ENCODE results near the gene KCNJ8.

Gene KCNJ8

DNA sequence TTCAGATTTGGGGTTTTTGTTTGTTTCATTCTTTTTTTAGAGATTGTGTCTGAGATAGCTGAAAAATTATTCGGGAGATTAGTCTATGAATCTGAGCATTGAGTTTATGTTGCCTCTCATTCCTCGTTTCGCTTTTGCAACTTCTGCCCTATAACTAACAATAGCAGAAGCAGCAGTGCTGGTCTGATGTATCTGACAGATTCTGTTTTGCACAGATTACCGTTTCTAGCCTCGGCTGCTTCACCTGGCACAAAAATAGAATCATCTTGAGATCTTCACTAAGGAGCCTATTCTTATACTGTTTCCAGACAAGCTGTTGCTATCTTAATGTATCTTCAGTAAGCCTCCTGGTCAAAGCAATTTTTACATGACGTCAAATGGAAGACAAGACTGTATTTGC, 29.2 kb downstream of the KCNJ8 start:
- TF ChIP-seq, protein P1, sequence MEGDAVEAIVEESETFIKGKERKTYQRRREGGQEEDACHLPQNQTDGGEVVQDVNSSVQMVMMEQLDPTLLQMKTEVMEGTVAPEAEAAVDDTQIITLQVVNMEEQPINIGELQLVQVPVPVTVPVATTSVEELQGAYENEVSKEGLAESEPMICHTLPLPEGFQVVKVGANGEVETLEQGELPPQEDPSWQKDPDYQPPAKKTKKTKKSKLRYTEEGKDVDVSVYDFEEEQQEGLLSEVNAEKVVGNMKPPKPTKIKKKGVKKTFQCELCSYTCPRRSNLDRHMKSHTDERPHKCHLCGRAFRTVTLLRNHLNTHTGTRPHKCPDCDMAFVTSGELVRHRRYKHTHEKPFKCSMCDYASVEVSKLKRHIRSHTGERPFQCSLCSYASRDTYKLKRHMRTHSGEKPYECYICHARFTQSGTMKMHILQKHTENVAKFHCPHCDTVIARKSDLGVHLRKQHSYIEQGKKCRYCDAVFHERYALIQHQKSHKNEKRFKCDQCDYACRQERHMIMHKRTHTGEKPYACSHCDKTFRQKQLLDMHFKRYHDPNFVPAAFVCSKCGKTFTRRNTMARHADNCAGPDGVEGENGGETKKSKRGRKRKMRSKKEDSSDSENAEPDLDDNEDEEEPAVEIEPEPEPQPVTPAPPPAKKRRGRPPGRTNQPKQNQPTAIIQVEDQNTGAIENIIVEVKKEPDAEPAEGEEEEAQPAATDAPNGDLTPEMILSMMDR (IDR thresholded peaks at IDR 0.05; ENCODE audit: insufficient read depth, low read length, missing control alignments): no peak
- H3K4me3 ChIP-seq (ENCODE audit: low read depth, low read length): no peak overlapping the region
- ChIA-PET CTCF (no interaction called here), POLR2A (no interaction called here)
- no peak for DNase-seq (ENCODE audit: low read depth, low spot score)

DNA sequence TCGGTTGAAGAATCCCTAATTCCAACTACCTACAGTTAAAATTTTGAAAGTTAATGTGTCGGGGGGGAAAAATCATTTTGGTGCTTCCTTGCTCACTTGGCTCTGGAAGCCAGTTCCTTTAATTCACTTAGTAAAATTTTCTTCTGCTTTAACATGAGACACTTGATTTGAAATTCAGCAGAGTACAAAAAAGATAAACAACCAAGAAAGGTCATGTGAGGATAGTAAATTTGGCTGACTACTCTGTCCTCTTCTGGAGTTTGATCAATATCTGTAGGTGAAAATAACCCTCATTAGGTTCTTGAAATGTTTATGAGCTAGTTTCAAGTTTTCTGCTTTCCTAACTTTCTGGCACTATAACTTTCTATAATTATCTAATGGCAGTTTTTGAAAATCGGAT, 43.4 kb downstream of the KCNJ8 start:
- no peak for DNase-seq (ENCODE audit: low read depth, low spot score)
- ChIA-PET POLR2A (no interaction called here), CTCF (no interaction called here)
- H3K4me3 ChIP-seq (ENCODE audit: low read depth, low read length): no peak overlapping the region
- TF ChIP-seq, protein P1 (IDR thresholded peaks at IDR 0.05; ENCODE audit: insufficient read depth, low read length, missing control alignments): no peak

DNA sequence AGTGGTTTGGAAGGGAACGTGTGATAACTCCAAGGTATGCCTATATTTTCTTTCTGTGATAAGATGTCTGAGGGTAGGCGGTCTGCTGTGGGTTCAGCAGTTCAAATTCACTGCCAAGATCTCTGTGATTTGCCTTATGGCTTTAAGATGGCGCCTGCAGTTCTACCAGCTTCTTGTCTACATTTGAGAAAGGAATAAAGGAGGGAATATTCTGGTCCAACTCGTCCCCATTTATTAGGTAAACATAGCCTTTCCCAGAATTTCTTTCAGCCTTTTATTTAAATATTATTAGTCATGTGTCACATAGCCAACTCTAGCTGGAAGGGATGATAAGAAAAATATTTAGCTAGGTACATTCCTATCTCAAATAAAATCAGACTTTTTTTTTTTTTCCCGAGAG, 48.8 kb downstream of the KCNJ8 start:
- no peak overlapping the region for H3K4me3 ChIP-seq (ENCODE audit: low read depth, low read length)
- TF ChIP-seq, protein P1 (IDR thresholded peaks at IDR 0.05; ENCODE audit: insufficient read depth, low read length, missing control alignments): no peak
- CTCF ChIA-PET: no interaction called here
- DNase-seq (ENCODE audit: low read depth, low spot score): no peak
- POLR2A ChIA-PET: no interaction called here

DNA sequence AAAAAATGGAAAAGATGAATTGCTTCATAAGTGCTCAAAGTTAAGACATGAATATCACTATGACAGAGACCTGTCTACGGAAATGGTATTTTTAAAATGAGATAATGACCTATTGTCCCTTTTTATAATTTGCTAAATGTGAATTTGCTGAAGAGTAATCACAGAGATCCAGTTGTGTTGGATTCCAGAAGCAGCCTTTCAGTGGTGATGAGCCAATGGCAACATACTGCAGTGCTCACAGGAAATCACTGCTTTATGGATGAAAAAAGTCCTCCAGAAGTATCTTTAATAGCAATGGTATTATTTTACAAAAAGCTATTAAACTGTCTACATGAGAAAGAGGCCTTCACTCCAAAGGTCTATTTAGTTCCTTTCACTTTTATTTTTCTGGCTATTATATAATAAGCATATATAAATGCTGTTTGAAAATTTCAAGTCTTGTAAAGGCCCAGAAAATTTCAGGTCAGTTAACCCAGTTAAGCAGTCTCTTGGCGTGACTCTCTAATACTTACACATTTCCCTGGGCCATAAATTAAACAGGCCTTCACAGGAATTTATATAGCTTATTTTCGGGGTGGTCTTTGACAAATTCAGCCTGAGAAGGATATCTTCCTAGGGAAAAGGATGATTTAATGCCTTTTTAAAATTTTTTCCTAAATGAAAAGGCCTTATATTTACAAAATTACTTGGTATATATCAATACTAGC, 55.4 kb downstream of the KCNJ8 start:
- TF ChIP-seq, protein P1 (IDR thresholded peaks at IDR 0.05; ENCODE audit: insufficient read depth, low read length, missing control alignments): no peak
- POLR2A ChIA-PET: no interaction called here
- DNase-seq (ENCODE audit: low read depth, low spot score): no peak
- CTCF ChIA-PET: no interaction called here
- H3K4me3 ChIP-seq (ENCODE audit: low read depth, low read length): no peak overlapping the region

DNA sequence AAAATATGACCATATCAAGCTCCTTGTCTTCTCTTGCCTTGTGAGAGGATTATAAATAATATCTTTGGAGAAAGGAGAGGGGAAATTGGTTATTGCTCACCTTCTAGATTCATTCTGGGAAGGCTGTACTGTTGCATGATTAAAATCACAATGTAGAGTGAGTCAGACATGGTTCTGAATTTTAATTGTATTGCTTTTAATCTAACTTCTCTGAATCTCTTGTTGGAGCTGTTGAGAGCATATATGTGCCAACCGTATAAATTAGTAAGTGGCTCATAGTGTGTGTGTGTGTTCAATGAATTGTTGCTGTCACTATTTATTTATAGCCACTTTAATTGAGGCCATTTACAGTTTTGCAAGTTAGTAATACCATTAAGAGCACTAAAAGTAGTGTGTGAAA, 56.1 kb downstream of the KCNJ8 start:
- no peak overlapping the region for H3K4me3 ChIP-seq (ENCODE audit: low read depth, low read length)
- CTCF ChIA-PET: no interaction called here

DNA sequence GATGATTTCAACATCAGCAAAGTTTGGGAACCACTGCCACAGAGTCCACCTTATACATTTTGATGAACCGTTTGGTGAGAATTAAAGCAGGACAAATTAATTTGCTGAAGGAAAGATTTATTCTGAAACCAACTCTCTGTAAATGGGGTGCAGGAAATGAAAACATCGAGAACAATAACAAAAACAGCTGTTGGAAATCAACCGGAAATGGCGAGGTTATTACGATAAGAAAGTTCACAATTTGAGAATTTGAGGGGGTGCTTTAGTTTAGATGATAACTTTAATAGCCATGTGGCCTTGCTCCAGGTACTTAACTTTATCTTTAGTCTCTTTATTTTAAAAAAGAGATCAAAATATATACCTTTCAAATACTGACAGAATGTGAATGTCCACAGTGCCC, 56.7 kb downstream of the KCNJ8 start:
- ChIA-PET CTCF (no interaction called here), POLR2A (no interaction called here)
- no peak for DNase-seq (ENCODE audit: low read depth, low spot score)
- no peak overlapping the region for H3K4me3 ChIP-seq (ENCODE audit: low read depth, low read length)
- TF ChIP-seq, protein P1 (IDR thresholded peaks at IDR 0.05; ENCODE audit: insufficient read depth, low read length, missing control alignments): no peak

More for the DNA sequence above, 56.1 kb downstream of the KCNJ8 start:
- TF ChIP-seq, protein P1 (IDR thresholded peaks at IDR 0.05; ENCODE audit: insufficient read depth, low read length, missing control alignments): no peak
- POLR2A ChIA-PET: no interaction called here
- no peak for DNase-seq (ENCODE audit: low read depth, low spot score)
